Stimulated activated CD4-positive, alpha-beta T cell treated with anti-CD3 and anti-CD28 coated beads, Interleukin-1b, Interleukin-23, amount 100 ng/mL, for 48 hours (primary cell): Measurements from ENCODE around the gene NCKAP5L.

Experiments used
- DNase-seq: peaks from one replicate; pipeline ENCODE4 v3.0.0-alpha.2; 2020

NCKAP5L gene

GRCh38 chr12:49823951-49824350, 4.3 kb downstream of the NCKAP5L start:
- no peak for DNase-seq

GRCh38 chr12:49823350-49823749, 4.9 kb downstream of the NCKAP5L start:
- no peak for DNase-seq

- DNase-seq, result no peak
These were observed 6.6 kb downstream of the NCKAP5L start for GRCh38 chr12:49821373-49822287.

GRCh38 chr12:49819786-49820185, 8.4 kb downstream of the NCKAP5L start:
- DNase-seq, result no peak

GRCh38 chr12:49818241-49818895, 9.8 kb downstream of the NCKAP5L start:
- DNase-seq, result no peak

GRCh38 chr12:49813131-49813530, 15.1 kb downstream of the NCKAP5L start:
- DNase-seq, result no peak

GRCh38 chr12:49811961-49812401, 16.2 kb downstream of the NCKAP5L start:
- no peak for DNase-seq

GRCh38 chr12:49811136-49811535, 17.1 kb downstream of the NCKAP5L start:
- no peak for DNase-seq

- no peak for DNase-seq
These were observed 18.3 kb downstream of the NCKAP5L start for GRCh38 chr12:49809906-49810389.

- DNase-seq, result no peak
These were observed 18.8 kb downstream of the NCKAP5L start for GRCh38 chr12:49809381-49809905.

GRCh38 chr12:49808686-49809380, 19.4 kb downstream of the NCKAP5L start:
- DNase-seq, result no peak

GRCh38 chr12:49807991-49808580, 20.1 kb downstream of the NCKAP5L start:
- DNase-seq, result no peak

- no peak for DNase-seq
These were observed 21.3 kb downstream of the NCKAP5L start for GRCh38 chr12:49806877-49807276.

GRCh38 chr12:49806321-49806813, 21.8 kb downstream of the NCKAP5L start:
- no peak for DNase-seq

GRCh38 chr12:49805409-49805808, 22.8 kb downstream of the NCKAP5L start:
- DNase-seq, result no peak

GRCh38 chr12:49804821-49805220, 23.4 kb downstream of the NCKAP5L start:
- DNase-seq, result no peak

- no peak for DNase-seq
These were observed 24.3 kb downstream of the NCKAP5L start for GRCh38 chr12:49803693-49804450.

GRCh38 chr12:49801141-49802063, 26.8 kb downstream of the NCKAP5L start:
- no peak for DNase-seq

- no peak for DNase-seq
These were observed 27.6 kb downstream of the NCKAP5L start for GRCh38 chr12:49800421-49801140.

- no peak for DNase-seq
These were observed 29.3 kb downstream of the NCKAP5L start for GRCh38 chr12:49798934-49799333.
